Endothelial cell of umbilical vein (primary cell): ENCODE measurements around the gene FAM81A. TPM values are rescaled to one million over a fixed set of nuclear protein-coding genes. Genes with fewer than 3 reads are reported as not detected.

Experiments used
- BruUV-seq: library from RNA; stranded (reverse); fragments of 400-500 nt; replicated peaks from 2 replicates; lab custom pipeline; 2021; lab: Mats Ljungman, UMichigan
- CTCF ChIA-PET: fragments of 300-600, 350-600 bp; sonication (Branson Sonifier 250); formaldehyde crosslinking; loops from one replicate; lab custom pipeline; 2021; ENCODE audit warnings: antibody characterized with exemption, inconsistent platforms; lab: Charles Lee
- POLR2A ChIA-PET: fragments of 300-600, 350-600 bp; sonication (Branson Sonifier 250); formaldehyde crosslinking; loops from one replicate; lab custom pipeline; 2021; ENCODE audit warnings: antibody characterized with exemption, inconsistent platforms; lab: Charles Lee
- DNase-seq: peaks from one replicate; pipeline ENCODE4 v3.0.0-alpha.2; 2011; ENCODE audit warnings: low read depth, low spot score
- FAIRE-seq: peaks from 2 replicates; lab custom pipeline; 2011; peaks lifted over from hg19 to GRCh38; lab: Jason Lieb, UNC
- H2AFZ ChIP-seq: 2 replicates; pipeline ENCODE4 v1.6.0; 2012; ENCODE audit warnings: low read depth, low read length, control low read depth, inconsistent platforms
- H3K27ac ChIP-seq: 2 replicates; pipeline ENCODE4 v1.5.1; 2011; ENCODE audit warnings: low read depth, mild to moderate bottlenecking, control low read depth, low read length, moderate library complexity; ENCODE audit not compliant: insufficient read depth
- H3K27me3 ChIP-seq, 2 experiments: 2 replicates each; pipeline versions ENCODE4 v1.6.0 to v1.6.1; 2011; ENCODE audit warnings: low read length in 2 of 2, mixed read lengths in 1 of 2; ENCODE audit not compliant: control insufficient read depth in 2 of 2, insufficient read depth in 2 of 2
- H3K36me3 ChIP-seq, 2 experiments: 2 replicates in 1 of 2; 3 replicates in 1 of 2; pipeline ENCODE4 v1.5.1; 2011; ENCODE audit warnings: low read length in 2 of 2, mild to moderate bottlenecking in 1 of 2, moderate library complexity in 1 of 2; ENCODE audit not compliant: control insufficient read depth in 2 of 2, insufficient read depth in 2 of 2; ENCODE audit errors: extremely low read depth in 1 of 2
- H3K4me1 ChIP-seq: 3 replicates; pipeline ENCODE4 v1.5.1; 2011; ENCODE audit warnings: mild to moderate bottlenecking, low read length; ENCODE audit not compliant: control insufficient read depth, insufficient read depth; ENCODE audit errors: extremely low read depth
- H3K4me2 ChIP-seq: 2 replicates; pipeline ENCODE4 v1.6.1; 2011; ENCODE audit warnings: low read length, control low read depth, mixed read lengths; ENCODE audit not compliant: insufficient read depth
- H3K4me3 ChIP-seq, 3 experiments: fragments of 200-600 bp in 1 of 3; sonication (generic), shearing (Covaris generic) in 1 of 3; replicated peaks in 1 of 3; 2 replicates each; pipeline ENCODE4 v1.5.1; 2011 to 2016; ENCODE audit warnings: control low read depth in 3 of 3, low read length in 3 of 3, mild to moderate bottlenecking in 2 of 3, inconsistent platforms in 1 of 3, low read depth in 1 of 3, moderate library complexity in 1 of 3; ENCODE audit not compliant: insufficient read depth in 1 of 3
- H3K79me2 ChIP-seq: 2 replicates; pipeline ENCODE4 v1.6.0; 2012; ENCODE audit warnings: low read length, inconsistent platforms; ENCODE audit not compliant: control insufficient read depth, insufficient read depth
- H3K9ac ChIP-seq: replicated peaks from 2 replicates; pipeline ENCODE3; 2011; ENCODE audit warnings: low read length, control low read depth; ENCODE audit not compliant: insufficient read depth; ENCODE audit errors: extremely low read depth
- H3K9me1 ChIP-seq: replicated peaks from 3 replicates; pipeline ENCODE4 v1.6.0; 2011; ENCODE audit warnings: mild to moderate bottlenecking, low read length; ENCODE audit not compliant: control insufficient read depth, insufficient read depth; ENCODE audit errors: extremely low read depth
- H3K9me3 ChIP-seq: replicated peaks from 2 replicates; pipeline ENCODE4 v1.5.1; 2012; ENCODE audit warnings: low read length, inconsistent platforms; ENCODE audit not compliant: control insufficient read depth, insufficient read depth
- H4K20me1 ChIP-seq: replicated peaks from 2 replicates; pipeline ENCODE3; 2011; ENCODE audit warnings: mild to moderate bottlenecking, low read length; ENCODE audit not compliant: control insufficient read depth, insufficient read depth; ENCODE audit errors: extremely low read depth
- CTCF ChIP-seq, 2 donors: IDR thresholded peaks; 1 replicate in 1 of 2; 2 replicates in 1 of 2; pipeline ENCODE4 v1.5.1; 2011; ENCODE audit warnings: low read length in 2 of 2, mild to moderate bottlenecking in 2 of 2, moderate library complexity in 2 of 2, control low read depth in 1 of 2, inconsistent platforms in 1 of 2, low read depth in 1 of 2; ENCODE audit not compliant: insufficient read depth in 1 of 2; ENCODE audit errors: extremely low read depth in 1 of 2
- EZH2 ChIP-seq: IDR thresholded peaks from 2 replicates; pipeline ENCODE4 v1.6.1; 2012; ENCODE audit warnings: borderline replicate concordance, low read depth, mild to moderate bottlenecking, moderate library complexity, low read length, inconsistent platforms; ENCODE audit not compliant: severe bottlenecking
- FOS ChIP-seq: IDR thresholded peaks from 2 replicates; pipeline ENCODE4 v1.6.1; 2011; ENCODE audit warnings: mild to moderate bottlenecking, low read length, moderate library complexity, borderline replicate concordance; ENCODE audit not compliant: insufficient read depth
- GATA2 ChIP-seq: IDR thresholded peaks from 2 replicates; pipeline ENCODE4 v1.7.0; 2011; ENCODE audit warnings: low read depth, mild to moderate bottlenecking, moderate library complexity, mixed read lengths, low read length; ENCODE audit not compliant: insufficient read length, insufficient read depth
- JUN ChIP-seq: IDR thresholded peaks from 2 replicates; pipeline ENCODE4 v1.6.1; 2011; ENCODE audit warnings: borderline replicate concordance, low read depth; ENCODE audit not compliant: insufficient read length, insufficient read depth
- MAX ChIP-seq: IDR thresholded peaks from 2 replicates; pipeline ENCODE4 v1.6.1; 2011; ENCODE audit not compliant: insufficient read depth, insufficient read length
- MYC ChIP-seq: IDR thresholded peaks from one replicate; pipeline ENCODE4 v1.6.1; 2011; ENCODE audit warnings: mild to moderate bottlenecking, low read depth, low read length
- POLR2A ChIP-seq: IDR thresholded peaks from 2 replicates; pipeline ENCODE4 v1.6.1; 2012; ENCODE audit warnings: low read depth, mild to moderate bottlenecking, control low read depth, low read length
- POLR2AphosphoS5 ChIP-seq: IDR thresholded peaks from 2 replicates; pipeline ENCODE4 v1.6.1; 2012; ENCODE audit warnings: low read depth, mild to moderate bottlenecking, control low read depth, low read length, moderate library complexity; ENCODE audit not compliant: insufficient read depth
- dilution Hi-C: fragments of 300-500 bp; cut with MboI; formaldehyde crosslinking; loops from one replicate; pipeline ENCODE4 v1.15.0; 2019; ENCODE audit warnings: low sequenced_read_pairs; ENCODE audit not compliant: extremely low pct_ligation_motif_present
- intact Hi-C: fragments of 100-400 bp; cut with micrococcal nuclease; formaldehyde crosslinking; loops from one replicate; pipeline ENCODE4 v1.10.0; 2022
- polyA plus RNA-seq, 4 experiments: library from polyadenylated mRNA; depleted of rRNA in 3 of 4; stranded (reverse) in 3 of 4; unstranded in 1 of 4; fragments of >200 nt; gene quantifications; 2 replicates each; pipeline versions ENCODE4 v1.2.1 to v1.2.3, GENCODE V29; 2011 to 2012; ENCODE audit warnings: missing spikeins in 1 of 4
- total RNA-seq: library from RNA; stranded (reverse); gene quantifications from 2 replicates; pipeline ENCODE4 v1.2.3, GENCODE V29; 2021

Gene FAM81A
- total and polyA plus RNA-seq, 2 donors (not counting 3 experiments of a cell fraction or from before 2014, with no cell fraction given), result 0.28 to 1.2 TPM

DNA sequence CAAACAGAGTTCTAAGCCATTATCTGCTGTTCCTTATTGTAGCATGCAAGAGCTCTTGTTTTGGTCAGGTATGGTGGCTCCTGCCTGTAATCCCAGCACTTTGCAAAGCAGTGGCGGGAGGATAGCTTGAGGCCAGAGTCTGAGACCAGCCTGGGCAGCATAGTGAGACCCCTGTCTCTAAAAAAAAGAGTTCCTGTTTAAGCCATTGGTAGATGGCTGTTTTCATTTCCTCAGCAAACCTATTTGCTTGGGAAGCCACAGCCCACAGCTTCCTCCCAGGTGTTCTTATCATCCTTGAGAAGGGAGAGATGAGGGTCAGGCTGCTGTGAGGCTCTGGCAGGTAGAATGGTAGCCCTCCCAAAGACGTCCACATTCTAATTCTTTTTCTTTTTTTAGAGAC, 24.4 kb upstream of the FAM81A start:
- no TSS peak for BruUV-seq
- no peak for FAIRE-seq
- H3K9me3 ChIP-seq, result no peaks in the 10 kb centered on the region

GRCh38 chr15:59416816-59417215, 21.2 kb upstream of the FAM81A start:
- dilution Hi-C loops, result no loop called here
- no peak overlapping the region for H3K4me2 ChIP-seq
- H3K9me1 ChIP-seq, result no peaks in the 10 kb centered on the region
- H3K9me3 ChIP-seq, result no peaks in the 10 kb centered on the region
- FAIRE-seq, result no peak
- no peaks in the 10 kb centered on the region for H4K20me1 ChIP-seq
- CTCF ChIA-PET, result interaction anchor here (1.5 kb wide), 1 partner anchor 263 kb away, joined by 3 read pairs; no protein-coding TSS in a partner anchor
- DNase-seq, result no peak
- no peak overlapping the region for H3K4me3 ChIP-seq
- no TSS peak for BruUV-seq
- no peaks in the 10 kb centered on the region for H3K36me3 ChIP-seq
- intact Hi-C loops, result no loop called here
- H3K27ac ChIP-seq, result no peak overlapping the region
- H3K4me1 ChIP-seq, result no peaks in the 10 kb centered on the region
- H3K79me2 ChIP-seq, result no peaks in the 10 kb centered on the region
- H3K27me3 ChIP-seq, result peaks cover 14 to 15% of the 10 kb centered on the region in 2 experiments
- no peak overlapping the region for H2AFZ ChIP-seq
- H3K9ac ChIP-seq, result no peak overlapping the region
- TF ChIP-seq EZH2 (no peak), POLR2A (no peak), CTCF (IDR thresholded peaks at IDR 0.05; ENCODE audit: extremely low read depth in 1 of 2, insufficient read depth in 1 of 2, low read depth in 1 of 2, low read length in 2 of 2) (no peak), MYC (no peak), JUN (no peak), MAX (no peak), FOS (no peak), POLR2AphosphoS5 (no peak), GATA2 (no peak)
- POLR2A ChIA-PET, result no interaction called here

More for the DNA sequence above, 24.4 kb upstream of the FAM81A start:
- Histone ChIP-seq H3K9me1 (no peaks in the 10 kb centered on the region), H3K27ac (no peak overlapping the region), H3K4me3 (no peak overlapping the region), H4K20me1 (no peaks in the 10 kb centered on the region), H2AFZ (no peak overlapping the region), H3K79me2 (no peaks in the 10 kb centered on the region), H3K9ac (no peak overlapping the region), H3K4me1 (no peaks in the 10 kb centered on the region), H3K27me3 (peaks cover 8 to 9% of the 10 kb centered on the region in 2 experiments), H3K36me3 (no peaks in the 10 kb centered on the region), H3K4me2 (no peak overlapping the region)
- intact Hi-C loops (loop anchor here (2.0 kb wide), 1 partner anchor 239 kb away; no protein-coding TSS in a partner anchor), dilution Hi-C loops (no loop called here)
- CTCF ChIA-PET, result interaction anchor here (0.9 to 1.5 kb wide), 2 partner anchors 166 to 239 kb away, joined by 3 to 7 read pairs; no protein-coding TSS in a partner anchor
- DNase-seq, result no peak
- TF ChIP-seq EZH2 (no peak), POLR2A (no peak)
- POLR2A ChIA-PET, result no interaction called here
